SK-N-MC (cell line): ENCODE results near the gene SIL1.

Experiments
- DNase-seq: peaks from one replicate; pipeline ENCODE4 v3.0.0-alpha.2; 2011; ENCODE audit warnings: low read depth, low spot score
- H3K27ac ChIP-seq: fragments of 200-600 bp; sonication (generic); 2 replicates; pipeline ENCODE4 v1.5.1; 2016; ENCODE audit warnings: mixed run types
- H3K36me3 ChIP-seq: fragments of 200-600 bp; sonication (generic); 2 replicates; pipeline ENCODE4 v1.6.1; 2017; ENCODE audit warnings: antibody characterized with exemption, low read length, mixed read lengths; ENCODE audit not compliant: insufficient read depth
- H3K4me3 ChIP-seq: fragments of 200-600 bp; sonication (generic); 2 replicates; pipeline ENCODE4 v1.5.1; 2016
- H3K9ac ChIP-seq: fragments of 200-600 bp; sonication (generic); 2 replicates; pipeline ENCODE4 v1.8.0; 2017; ENCODE audit warnings: mixed run types, mixed read lengths; ENCODE audit not compliant: insufficient read length
- H3K9me3 ChIP-seq: fragments of 200-600 bp; sonication (generic); 2 replicates; pipeline ENCODE4 v1.6.1; 2017; ENCODE audit warnings: low read depth, mild to moderate bottlenecking, antibody characterized with exemption, low read length, moderate library complexity, mixed read lengths
- EZH2 ChIP-seq: fragments of 200-600 bp; sonication (generic); IDR thresholded peaks from one replicate; pipeline ENCODE4 v1.6.1; 2017; ENCODE audit warnings: antibody characterized with exemption
- FOXP2 ChIP-seq: optimal IDR thresholded peaks from 2 replicates; pipeline ENCODE3; 2011; ENCODE audit warnings: mild to moderate bottlenecking, moderate library complexity; ENCODE audit not compliant: insufficient read depth; ENCODE audit errors: extremely low read length, control extremely low read depth
- POLR2AphosphoS5 ChIP-seq: IDR thresholded peaks from 2 replicates; pipeline ENCODE4 v1.6.1; 2012; ENCODE audit warnings: mild to moderate bottlenecking, low read depth, low read length, borderline replicate concordance

SIL1 gene

DNA sequence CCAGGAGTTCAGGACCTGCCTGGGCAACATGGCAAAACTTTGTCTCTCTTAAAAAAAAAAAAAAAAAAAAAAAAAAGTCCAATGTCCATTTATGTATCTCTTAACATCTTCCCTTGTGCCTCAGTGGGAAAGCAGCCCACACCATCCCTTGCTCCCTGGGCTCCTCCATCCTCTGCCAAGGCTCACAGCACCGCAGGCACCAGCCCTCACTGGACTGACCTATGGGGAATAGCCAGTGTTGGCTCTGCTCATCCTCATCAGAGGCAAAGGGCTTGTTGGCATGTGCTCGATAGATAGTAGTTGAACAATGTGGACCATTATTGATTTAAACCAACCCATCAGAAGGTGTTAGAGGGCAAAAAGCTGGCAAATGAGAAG lies 261.2 kb downstream of the SIL1 start:
- DNase-seq = no peak
- peaks cover 30% of the 10 kb centered on the region for H3K36me3 ChIP-seq
- H3K9me3 ChIP-seq = no peaks in the 10 kb centered on the region
- H3K4me3 ChIP-seq = no peak overlapping the region
- H3K27ac ChIP-seq = no peak overlapping the region
- no peak overlapping the region for H3K9ac ChIP-seq
- TF ChIP-seq FOXP2 = no peak
- no peak for TF ChIP-seq POLR2AphosphoS5
- no peak for TF ChIP-seq EZH2

DNA sequence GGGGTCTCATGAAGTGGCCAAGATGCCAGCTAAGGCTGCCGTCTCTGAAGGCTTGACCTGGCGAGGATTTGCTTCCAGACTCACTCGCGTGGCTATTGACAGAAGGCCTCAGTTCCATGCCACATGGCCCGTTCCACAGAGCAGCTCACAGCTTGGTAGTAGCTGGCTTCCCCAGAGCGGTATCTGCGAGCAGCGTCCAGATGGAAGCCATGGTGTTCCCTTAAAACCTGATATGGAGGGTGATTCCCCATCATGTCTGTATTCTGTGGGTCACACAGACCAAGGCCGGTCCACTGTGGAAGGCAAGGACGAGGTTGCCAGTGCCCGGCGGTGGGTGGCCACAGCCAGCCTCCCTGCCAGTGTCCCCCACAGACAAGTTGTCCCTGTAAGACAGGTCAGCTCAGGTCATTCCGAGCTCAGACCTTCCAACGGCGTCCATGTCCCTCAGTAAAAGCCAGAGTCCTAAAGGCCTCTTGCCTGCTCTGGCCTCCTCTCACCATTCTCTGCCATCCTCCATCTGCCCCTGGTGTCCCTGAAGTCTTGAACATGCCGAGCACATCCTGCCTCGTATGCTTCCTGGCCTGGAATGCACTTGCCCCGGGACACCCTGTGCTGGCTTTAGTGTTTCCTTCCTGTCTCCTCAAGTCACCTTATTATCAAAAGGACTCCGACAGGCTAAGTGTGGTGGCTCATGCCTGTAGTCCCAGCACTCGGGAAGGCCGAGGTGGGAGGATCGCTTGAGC lies 261.8 kb downstream of the SIL1 start:
- Histone ChIP-seq H3K9me3 (no peaks in the 10 kb centered on the region), H3K36me3 (peaks cover 36% of the 10 kb centered on the region), H3K4me3 (no peak overlapping the region), H3K9ac (no peak overlapping the region), H3K27ac (no peak overlapping the region)
- DNase-seq = no peak
- no peak for TF ChIP-seq POLR2AphosphoS5
- no peak for TF ChIP-seq EZH2
- TF ChIP-seq FOXP2 = no peak

- no peaks in the 10 kb centered on the region for H3K9me3 ChIP-seq
- no peak overlapping the region for H3K27ac ChIP-seq
- peaks cover 45% of the 10 kb centered on the region for H3K36me3 ChIP-seq
- no peak for DNase-seq
- TF ChIP-seq FOXP2 (no peak), POLR2AphosphoS5 (no peak), EZH2 (no peak)
- no peak overlapping the region for H3K9ac ChIP-seq
- no peak overlapping the region for H3K4me3 ChIP-seq
Observed at GRCh38 chr5:138935466-138935865, 262.7 kb downstream of the SIL1 start.

GRCh38 chr5:138934971-138935370 lies 263.2 kb downstream of the SIL1 start:
- TF ChIP-seq EZH2 (no peak), FOXP2 (no peak), POLR2AphosphoS5 (no peak)
- Histone ChIP-seq H3K9me3 (no peaks in the 10 kb centered on the region), H3K9ac (no peak overlapping the region), H3K4me3 (no peak overlapping the region), H3K36me3 (peaks cover 49% of the 10 kb centered on the region), H3K27ac (no peak overlapping the region)
- no peak for DNase-seq

DNA sequence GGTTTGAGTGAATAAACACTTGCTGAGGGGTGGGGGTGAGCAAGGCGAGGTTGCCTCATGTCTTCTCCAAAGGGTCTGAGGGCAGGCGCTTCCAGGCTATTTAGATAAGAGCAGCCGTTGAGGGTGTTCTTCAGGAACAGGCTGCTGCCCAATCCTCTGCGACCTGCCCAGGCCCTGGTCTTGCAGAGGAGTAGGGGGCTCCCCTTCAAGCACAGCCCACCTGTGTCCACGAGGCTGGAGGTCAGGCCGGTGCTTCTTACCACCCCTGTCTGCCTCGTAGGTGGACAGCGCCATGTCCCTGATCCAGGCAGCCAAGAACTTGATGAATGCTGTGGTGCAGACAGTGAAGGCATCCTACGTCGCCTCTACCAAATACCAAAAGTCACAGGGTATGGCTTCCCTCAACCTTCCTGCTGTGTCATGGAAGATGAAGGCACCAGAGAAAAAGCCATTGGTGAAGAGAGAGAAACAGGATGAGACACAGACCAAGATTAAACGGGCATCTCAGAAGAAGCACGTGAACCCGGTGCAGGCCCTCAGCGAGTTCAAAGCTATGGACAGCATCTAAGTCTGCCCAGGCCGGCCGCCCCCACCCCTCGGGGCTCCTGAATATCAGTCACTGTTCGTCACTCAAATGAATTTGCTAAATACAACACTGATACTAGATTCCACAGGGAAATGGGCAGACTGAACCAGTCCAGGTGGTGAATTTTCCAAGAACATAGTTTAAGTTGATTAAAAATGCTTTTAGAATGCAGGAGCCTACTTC lies 264.5 kb downstream of the SIL1 start:
- Histone ChIP-seq H3K9ac (no peak overlapping the region), H3K9me3 (no peaks in the 10 kb centered on the region), H3K27ac (no peak overlapping the region), H3K36me3 (peaks cover 61% of the 10 kb centered on the region), H3K4me3 (no peak overlapping the region)
- DNase-seq = no peak
- TF ChIP-seq FOXP2 = no peak
- TF ChIP-seq POLR2AphosphoS5 = no peak
- no peak for TF ChIP-seq EZH2

DNA sequence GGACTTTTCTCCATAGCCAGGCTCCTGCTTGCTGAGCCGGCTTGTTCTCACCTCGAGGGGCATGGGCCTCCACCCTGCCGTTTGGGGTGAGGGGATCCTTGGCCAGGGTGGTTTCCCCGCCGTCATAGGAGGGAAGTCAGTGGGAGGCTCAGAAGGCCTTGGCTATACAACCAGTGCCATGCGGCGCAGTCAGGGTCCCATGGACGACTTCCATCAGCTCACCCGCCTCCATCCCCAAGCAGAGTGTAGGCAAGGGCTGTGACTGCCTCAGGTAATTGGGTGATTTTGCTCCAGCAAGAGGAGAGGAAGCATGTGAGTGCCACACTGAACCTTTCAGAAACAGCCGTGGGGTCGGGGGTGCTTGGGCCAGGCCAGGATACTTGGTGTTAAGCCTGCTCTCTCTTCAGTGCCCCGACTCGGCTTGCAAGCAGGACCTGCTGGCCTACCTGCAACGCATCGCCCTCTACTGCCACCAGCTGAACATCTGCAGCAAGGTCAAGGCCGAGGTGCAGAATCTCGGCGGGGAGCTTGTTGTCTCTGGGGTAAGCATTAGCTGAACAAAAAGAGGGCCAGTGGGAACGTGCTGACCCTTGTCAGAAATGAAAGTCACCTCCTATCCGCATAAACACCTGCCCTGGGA lies 265.9 kb downstream of the SIL1 start:
- TF ChIP-seq FOXP2 (no peak), EZH2 (no peak), POLR2AphosphoS5 (no peak)
- no peak for DNase-seq
- Histone ChIP-seq H3K9me3 (no peaks in the 10 kb centered on the region), H3K4me3 (no peak overlapping the region), H3K9ac (no peak overlapping the region), H3K36me3 (peaks cover 68% of the 10 kb centered on the region), H3K27ac (no peak overlapping the region)

- Histone ChIP-seq H3K4me3 (no peak overlapping the region), H3K27ac (no peak overlapping the region), H3K9me3 (no peaks in the 10 kb centered on the region), H3K9ac (no peak overlapping the region), H3K36me3 (peaks cover 85% of the 10 kb centered on the region)
- no peak for DNase-seq
- no peak for TF ChIP-seq FOXP2
- TF ChIP-seq POLR2AphosphoS5 = no peak
- TF ChIP-seq EZH2 = no peak
Observed at GRCh38 chr5:138930371-138931097, 267.6 kb downstream of the SIL1 start.

DNA sequence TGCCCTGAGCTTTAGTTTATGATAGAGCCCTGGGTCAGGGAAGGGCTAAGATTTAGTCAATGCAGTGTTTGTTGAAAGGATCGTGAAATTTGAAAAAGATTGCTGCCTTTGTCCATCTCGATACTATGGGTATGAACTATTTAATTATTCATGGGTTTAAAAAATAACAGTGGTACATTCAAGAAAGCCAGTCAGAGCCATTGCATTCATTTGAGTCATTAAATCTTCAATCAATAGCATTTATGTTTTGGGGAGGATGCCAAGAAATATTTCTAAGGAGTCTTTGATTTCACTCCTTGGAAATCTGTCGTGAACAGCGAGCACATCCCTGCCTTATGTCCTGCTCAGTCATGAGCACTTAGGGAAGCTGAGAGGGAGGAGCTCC lies 268.6 kb downstream of the SIL1 start:
- Histone ChIP-seq H3K9ac (no peak overlapping the region), H3K36me3 (peaks cover 90% of the 10 kb centered on the region), H3K9me3 (no peaks in the 10 kb centered on the region), H3K4me3 (no peak overlapping the region), H3K27ac (no peak overlapping the region)
- TF ChIP-seq FOXP2 (no peak), POLR2AphosphoS5 (no peak), EZH2 (no peak)
- no peak for DNase-seq
